ENCODE measurements around the gene SLCO3A1.
"Not testable (repeated sequence)": the region's sequence is repeated elsewhere in the genome, so short reads cannot be mapped to it uniquely, and the experiment has no call there.

Gene SLCO3A1

GRCh38 chr15:92161039-92161670, 307.6 kb downstream of the SLCO3A1 start:
- no peak for DNase-seq (ENCODE audit: low read depth in 2 of 2)

- no peak for DNase-seq (ENCODE audit: low read depth in 2 of 2)
Measured at GRCh38 chr15:92162657-92163056, 309.1 kb downstream of the SLCO3A1 start.

- DNase-seq (ENCODE audit: low read depth in 2 of 2), result no peak
Measured at GRCh38 chr15:92163641-92164040, 310.1 kb downstream of the SLCO3A1 start.

- peak; percentile 65 to 67 for DNase-seq (ENCODE audit: low read depth in 2 of 2)
Measured at GRCh38 chr15:92164327-92165000, 311.0 kb downstream of the SLCO3A1 start.

- no peak for DNase-seq (ENCODE audit: low read depth in 2 of 2)
Measured at GRCh38 chr15:92165001-92165346, 311.5 kb downstream of the SLCO3A1 start.

GRCh38 chr15:92166029-92166428, 312.5 kb downstream of the SLCO3A1 start:
- DNase-seq (ENCODE audit: low read depth in 2 of 2), result no peak

GRCh38 chr15:92166751-92167405, 313.4 kb downstream of the SLCO3A1 start:
- no peak for DNase-seq (ENCODE audit: low read depth in 2 of 2)

GRCh38 chr15:92167451-92167850, 313.9 kb downstream of the SLCO3A1 start:
- DNase-seq (ENCODE audit: low read depth in 2 of 2), result no peak

- no peak for DNase-seq (ENCODE audit: low read depth in 2 of 2)
Measured at GRCh38 chr15:92168066-92168683, 314.7 kb downstream of the SLCO3A1 start.

GRCh38 chr15:92170897-92171296, 317.4 kb downstream of the SLCO3A1 start:
- DNase-seq (ENCODE audit: low read depth in 2 of 2), result no peak

- DNase-seq (ENCODE audit: low read depth in 2 of 2), result no peak
Measured at GRCh38 chr15:92178911-92179310, 325.4 kb downstream of the SLCO3A1 start.

- no peak for DNase-seq (ENCODE audit: low read depth in 2 of 2)
Measured at GRCh38 chr15:92184142-92184541, 330.6 kb downstream of the SLCO3A1 start.

GRCh38 chr15:92184679-92185230, 331.2 kb downstream of the SLCO3A1 start:
- DNase-seq (ENCODE audit: low read depth in 2 of 2), result no peak

GRCh38 chr15:92187975-92188374, 334.5 kb downstream of the SLCO3A1 start:
- no peak for DNase-seq (ENCODE audit: low read depth in 2 of 2)

GRCh38 chr15:92189166-92189565, 335.7 kb downstream of the SLCO3A1 start:
- no peak for DNase-seq (ENCODE audit: low read depth in 2 of 2)

- DNase-seq (ENCODE audit: low read depth in 2 of 2), result no peak
Measured at GRCh38 chr15:92195241-92195640, 341.7 kb downstream of the SLCO3A1 start.

- no peak for DNase-seq (ENCODE audit: low read depth in 2 of 2)
Measured at GRCh38 chr15:92196342-92196741, 342.8 kb downstream of the SLCO3A1 start.

- DNase-seq (ENCODE audit: low read depth in 2 of 2), result no peak
Measured at GRCh38 chr15:92197746-92198145, 344.2 kb downstream of the SLCO3A1 start.

- DNase-seq (ENCODE audit: low read depth in 2 of 2), result no peak
Measured at GRCh38 chr15:92200891-92201290, 347.4 kb downstream of the SLCO3A1 start.

GRCh38 chr15:92205255-92205739, 351.8 kb downstream of the SLCO3A1 start:
- DNase-seq (ENCODE audit: low read depth in 2 of 2), result no peak

- not testable (repeated sequence) for DNase-seq (ENCODE audit: low read depth in 2 of 2)
Measured at GRCh38 chr15:92207601-92208000, 354.1 kb downstream of the SLCO3A1 start.
